HCT116 (cell line): ENCODE measurements around the gene SLAMF8. TPM values are rescaled to one million over a fixed set of nuclear protein-coding genes. Genes with fewer than 3 reads are reported as not detected.

Experiments
- ATAC-seq: fragments of 200-7000 bp; cut with Tn5 transposase; 2 replicates; pipeline ENCODE4 v1.9.1; 2020; ENCODE audit warnings: mild to moderate bottlenecking, moderate library complexity
- BruUV-seq: library from RNA; stranded (reverse); fragments of 400-500 nt; replicated peaks from 2 replicates; lab custom pipeline; 2021; lab: Mats Ljungman, UMichigan
- CTCF ChIA-PET: fragments of 300-600 bp; sonication (Branson Sonifier 250); formaldehyde crosslinking; loops from one replicate; lab custom pipeline; 2021; ENCODE audit warnings: antibody characterized with exemption; lab: Charles Lee
- POLR2A ChIA-PET: fragments of 300-600, 350-600 bp; sonication (Branson Sonifier 250); formaldehyde crosslinking; loops from one replicate; lab custom pipeline; 2021; ENCODE audit warnings: antibody characterized with exemption; lab: Charles Lee
- RAD21 ChIA-PET, 2 experiments: fragments of 300-600 bp; sonication (Branson Sonifier 250); formaldehyde crosslinking; loops; one replicate each; lab custom pipeline; 2023; ENCODE audit warnings: low total read pairs in 2 of 2; ENCODE audit not compliant: uncharacterized antibody in 2 of 2, unreplicated experiment in 2 of 2, low non-redundant PET in 1 of 2; lab: Charles Lee
- DNase-seq: peaks from one replicate; pipeline ENCODE4 v3.0.0-alpha.2; 2010; ENCODE audit warnings: low read depth, low spot score
- H2AFZ ChIP-seq: fragments of 200-600 bp; shearing (Covaris generic), sonication (generic); 2 replicates; pipeline ENCODE4 v1.6.1; 2017; ENCODE audit warnings: low read depth, mixed run types, mixed read lengths, antibody characterized with exemption, low read length; ENCODE audit not compliant: poor library complexity, severe bottlenecking
- H3K27ac ChIP-seq: 2 replicates; pipeline ENCODE4 v1.5.1; 2012; ENCODE audit warnings: low read depth, low read length
- H3K27me3 ChIP-seq: fragments of 200-600 bp; sonication (generic); 2 replicates; pipeline ENCODE4 v1.6.1; 2016; ENCODE audit warnings: mixed run types, low read length, mixed read lengths; ENCODE audit not compliant: insufficient read depth
- H3K36me3 ChIP-seq, 2 experiments: fragments of 200-500 bp in 1 of 2; fragments of 200-600 bp in 1 of 2; sonication (Bioruptor generic) in 1 of 2; sonication (generic) in 1 of 2; 2 replicates each; pipeline versions ENCODE4 v1.5.1 to v1.6.1; 2014 to 2016; ENCODE audit warnings: low read length in 2 of 2, inconsistent platforms in 1 of 2, mixed read lengths in 1 of 2, mixed run types in 1 of 2; ENCODE audit not compliant: insufficient read depth in 2 of 2, control insufficient read depth in 1 of 2
- H3K4me1 ChIP-seq, 2 experiments: fragments of 200-600 bp in 1 of 2; sonication (generic) in 1 of 2; 2 replicates each; pipeline versions ENCODE4 v1.5.1 to v1.6.1; 2012 to 2017; ENCODE audit warnings: low read length in 2 of 2, inconsistent platforms in 1 of 2, mild to moderate bottlenecking in 1 of 2, mixed read lengths in 1 of 2, mixed run types in 1 of 2, moderate library complexity in 1 of 2; ENCODE audit not compliant: insufficient read depth in 2 of 2, control insufficient read depth in 1 of 2
- H3K4me2 ChIP-seq: fragments of 200-600 bp; sonication (generic); 2 replicates; pipeline ENCODE4 v1.6.1; 2017; ENCODE audit warnings: mixed run types, low read length, mixed read lengths
- H3K4me3 ChIP-seq, 2 experiments: fragments of 200-600 bp in 1 of 2; sonication (generic) in 1 of 2; replicated peaks in 1 of 2; 2 replicates each; pipeline ENCODE4 v1.5.1; 2011 to 2016; ENCODE audit warnings: low read length in 2 of 2, control low read depth in 1 of 2, low read depth in 1 of 2, mild to moderate bottlenecking in 1 of 2, mixed read lengths in 1 of 2, mixed run types in 1 of 2
- H3K79me2 ChIP-seq: fragments of 200-600 bp; sonication (generic); 2 replicates; pipeline ENCODE4 v1.6.1; 2017; ENCODE audit warnings: mild to moderate bottlenecking, mixed run types, low read length, moderate library complexity, mixed read lengths; ENCODE audit not compliant: insufficient read depth
- H3K9ac ChIP-seq: fragments of 200-600 bp; sonication (generic); 2 replicates; pipeline ENCODE4 v1.6.1; 2016; ENCODE audit warnings: low read length, mixed read lengths
- H3K9me2 ChIP-seq: fragments of 200-600 bp; sonication (generic), shearing (Covaris generic); 2 replicates; pipeline ENCODE4 v1.6.1; 2017; ENCODE audit warnings: mixed run types, mild to moderate bottlenecking, moderate library complexity; ENCODE audit not compliant: insufficient read depth
- H3K9me3 ChIP-seq, 2 experiments: fragments of 200-500 bp in 1 of 2; fragments of 200-600 bp in 1 of 2; sonication (Bioruptor generic) in 1 of 2; sonication (generic) in 1 of 2; 2 replicates each; pipeline ENCODE4 v1.6.1; 2014 to 2017; ENCODE audit warnings: low read length in 2 of 2, mixed read lengths in 2 of 2, inconsistent platforms in 1 of 2, low read depth in 1 of 2, mild to moderate bottlenecking in 1 of 2, mixed run types in 1 of 2, moderate library complexity in 1 of 2; ENCODE audit not compliant: control insufficient read depth in 1 of 2, insufficient read depth in 1 of 2
- H4K20me1 ChIP-seq: fragments of 200-600 bp; sonication (generic), shearing (Covaris generic); 2 replicates; pipeline ENCODE4 v1.6.1; 2017; ENCODE audit warnings: mixed run types, mild to moderate bottlenecking, moderate library complexity; ENCODE audit not compliant: insufficient read depth
- CTCF ChIP-seq, 3 experiments: fragments of 200-600 bp in 1 of 3; sonication (generic) in 1 of 3; IDR thresholded peaks in 2 of 3; conservative IDR thresholded peaks in 1 of 3; 2 replicates each; pipeline ENCODE4 v1.5.1; 2012 to 2017; ENCODE audit warnings: low read depth in 2 of 3, low read length in 2 of 3, antibody characterized with exemption in 1 of 3, borderline replicate concordance in 1 of 3, control low read depth in 1 of 3, mild to moderate bottlenecking in 1 of 3, mixed read lengths in 1 of 3, mixed run types in 1 of 3, moderate library complexity in 1 of 3; ENCODE audit not compliant: insufficient read depth in 1 of 3
- ELF1 ChIP-seq: IDR thresholded peaks from 2 replicates; pipeline ENCODE4 v1.6.1; 2012; ENCODE audit warnings: low read depth, borderline replicate concordance
- RAD21 ChIP-seq: IDR thresholded peaks from 2 replicates; pipeline ENCODE4 v1.6.1; 2012; ENCODE audit warnings: low read depth, mild to moderate bottlenecking
- SP1 ChIP-seq: IDR thresholded peaks from 2 replicates; pipeline ENCODE4 v1.6.1; 2012; ENCODE audit warnings: low read depth
- intact Hi-C: fragments of 100-400 bp; cut with micrococcal nuclease; formaldehyde crosslinking; loops from 2 replicates; pipeline ENCODE4 v1.10.0; 2022
- total RNA-seq: library from RNA; stranded (reverse); gene quantifications from one replicate; pipeline ENCODE4 v1.2.1, GENCODE V29; 2021; ENCODE audit not compliant: unreplicated experiment
- TF ChIP-seq, protein P1 (sequence below): IDR thresholded peaks from 2 replicates; pipeline ENCODE4 v1.6.1; 2012; ENCODE audit warnings: low read depth

SLAMF8 gene
- total RNA-seq, 1 experiment from 2014 or later, result not detected

GRCh38 chr1:159853417-159854115 is 26.9 kb downstream of the SLAMF8 start:
- Histone ChIP-seq H3K4me3 (peak overlapping the region; percentile 62 to 74), H4K20me1 (no peaks in the 10 kb centered on the region), H3K4me2 (peak overlapping the region; percentile 96), H2AFZ (no peak overlapping the region), H3K27me3 (no peaks in the 10 kb centered on the region), H3K36me3 (no peaks in the 10 kb centered on the region), H3K9me2 (no peaks in the 10 kb centered on the region), H3K4me1 (peaks cover 21 to 49% of the 10 kb centered on the region in 2 experiments), H3K27ac (peak overlapping the region; percentile 70; the same call in 1 of the 2 replicates), H3K9ac (peak overlapping the region; percentile 74), H3K79me2 (no peaks in the 10 kb centered on the region), H3K9me3 (no peaks in the 10 kb centered on the region)
- ChIA-PET CTCF (interaction anchor here (0.6 to 1.2 kb wide), 4 partner anchors 36 to 55 kb away, joined by 3 to 4 read pairs (median 3); no protein-coding TSS in a partner anchor), POLR2A (interaction anchor here (0.9 to 1.0 kb wide), 2 partner anchors 11 to 13 kb away, joined by 3 read pairs; no protein-coding TSS in a partner anchor), RAD21 (no interaction called here)
- ATAC-seq, result no peak
- TSS peak; percentile 35 for BruUV-seq
- DNase-seq, result no peak
- intact Hi-C loops, result loop anchor here (2.0 to 5.0 kb wide), 2 partner anchors 37 to 56 kb away; no protein-coding TSS in a partner anchor
- TF ChIP-seq ELF1 (no peak), CTCF (IDR thresholded peaks at IDR 0.05 in 2 of 3, conservative IDR thresholded peaks at IDR 0.05 in 1 of 3; ENCODE audit: borderline replicate concordance in 1 of 3, insufficient read depth in 1 of 3, low read depth in 2 of 3, low read length in 2 of 3) (no peak), SP1 (no peak), RAD21 (no peak)
- TF ChIP-seq, protein P1, sequence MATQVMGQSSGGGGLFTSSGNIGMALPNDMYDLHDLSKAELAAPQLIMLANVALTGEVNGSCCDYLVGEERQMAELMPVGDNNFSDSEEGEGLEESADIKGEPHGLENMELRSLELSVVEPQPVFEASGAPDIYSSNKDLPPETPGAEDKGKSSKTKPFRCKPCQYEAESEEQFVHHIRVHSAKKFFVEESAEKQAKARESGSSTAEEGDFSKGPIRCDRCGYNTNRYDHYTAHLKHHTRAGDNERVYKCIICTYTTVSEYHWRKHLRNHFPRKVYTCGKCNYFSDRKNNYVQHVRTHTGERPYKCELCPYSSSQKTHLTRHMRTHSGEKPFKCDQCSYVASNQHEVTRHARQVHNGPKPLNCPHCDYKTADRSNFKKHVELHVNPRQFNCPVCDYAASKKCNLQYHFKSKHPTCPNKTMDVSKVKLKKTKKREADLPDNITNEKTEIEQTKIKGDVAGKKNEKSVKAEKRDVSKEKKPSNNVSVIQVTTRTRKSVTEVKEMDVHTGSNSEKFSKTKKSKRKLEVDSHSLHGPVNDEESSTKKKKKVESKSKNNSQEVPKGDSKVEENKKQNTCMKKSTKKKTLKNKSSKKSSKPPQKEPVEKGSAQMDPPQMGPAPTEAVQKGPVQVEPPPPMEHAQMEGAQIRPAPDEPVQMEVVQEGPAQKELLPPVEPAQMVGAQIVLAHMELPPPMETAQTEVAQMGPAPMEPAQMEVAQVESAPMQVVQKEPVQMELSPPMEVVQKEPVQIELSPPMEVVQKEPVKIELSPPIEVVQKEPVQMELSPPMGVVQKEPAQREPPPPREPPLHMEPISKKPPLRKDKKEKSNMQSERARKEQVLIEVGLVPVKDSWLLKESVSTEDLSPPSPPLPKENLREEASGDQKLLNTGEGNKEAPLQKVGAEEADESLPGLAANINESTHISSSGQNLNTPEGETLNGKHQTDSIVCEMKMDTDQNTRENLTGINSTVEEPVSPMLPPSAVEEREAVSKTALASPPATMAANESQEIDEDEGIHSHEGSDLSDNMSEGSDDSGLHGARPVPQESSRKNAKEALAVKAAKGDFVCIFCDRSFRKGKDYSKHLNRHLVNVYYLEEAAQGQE, result no peak
